Measurements from ENCODE around the gene CCDC127. TPM values are rescaled to one million over a fixed set of nuclear protein-coding genes. Genes with fewer than 3 reads are reported as not detected.
A peak's percentile ranks its signal among the peaks of the same experiment; 100 is the strongest.

Gene CCDC127
- total RNA-seq, 1 donor = 4.3 TPM

GRCh38 chr5:155651-156410 is 62.1 kb downstream of the CCDC127 start:
- no peak overlapping the region for H3K4me3 ChIP-seq (ENCODE audit: insufficient read depth, low read length)
- H3K27ac ChIP-seq (ENCODE audit: low read depth, low read length) = no peak overlapping the region
- no peaks in the 10 kb centered on the region for H3K27me3 ChIP-seq (ENCODE audit: insufficient read depth, low read length)
- H3K4me1 ChIP-seq (ENCODE audit: insufficient read depth, low read length) = peaks cover 32% of the 10 kb centered on the region
- no peaks in the 10 kb centered on the region for H4K20me1 ChIP-seq (ENCODE audit: insufficient read depth, low read length)
- no peaks in the 10 kb centered on the region for H3K79me2 ChIP-seq (ENCODE audit: insufficient read depth, low read length)
- H3K36me3 ChIP-seq (ENCODE audit: insufficient read depth, low read length) = no peaks in the 10 kb centered on the region
- H2AFZ ChIP-seq (ENCODE audit: low read length) = no peak overlapping the region
- TF ChIP-seq, protein P1, sequence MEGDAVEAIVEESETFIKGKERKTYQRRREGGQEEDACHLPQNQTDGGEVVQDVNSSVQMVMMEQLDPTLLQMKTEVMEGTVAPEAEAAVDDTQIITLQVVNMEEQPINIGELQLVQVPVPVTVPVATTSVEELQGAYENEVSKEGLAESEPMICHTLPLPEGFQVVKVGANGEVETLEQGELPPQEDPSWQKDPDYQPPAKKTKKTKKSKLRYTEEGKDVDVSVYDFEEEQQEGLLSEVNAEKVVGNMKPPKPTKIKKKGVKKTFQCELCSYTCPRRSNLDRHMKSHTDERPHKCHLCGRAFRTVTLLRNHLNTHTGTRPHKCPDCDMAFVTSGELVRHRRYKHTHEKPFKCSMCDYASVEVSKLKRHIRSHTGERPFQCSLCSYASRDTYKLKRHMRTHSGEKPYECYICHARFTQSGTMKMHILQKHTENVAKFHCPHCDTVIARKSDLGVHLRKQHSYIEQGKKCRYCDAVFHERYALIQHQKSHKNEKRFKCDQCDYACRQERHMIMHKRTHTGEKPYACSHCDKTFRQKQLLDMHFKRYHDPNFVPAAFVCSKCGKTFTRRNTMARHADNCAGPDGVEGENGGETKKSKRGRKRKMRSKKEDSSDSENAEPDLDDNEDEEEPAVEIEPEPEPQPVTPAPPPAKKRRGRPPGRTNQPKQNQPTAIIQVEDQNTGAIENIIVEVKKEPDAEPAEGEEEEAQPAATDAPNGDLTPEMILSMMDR (IDR thresholded peaks at IDR 0.05; ENCODE audit: extremely low read depth, low read depth, low read length) = no peak
- H3K9me3 ChIP-seq (ENCODE audit: low read depth, low read length) = no peaks in the 10 kb centered on the region
- H3K4me2 ChIP-seq (ENCODE audit: insufficient read depth, low read length) = no peak overlapping the region
- peak; percentile 53 for DNase-seq (ENCODE audit: insufficient read length, low spot score, missing footprints)

- Histone ChIP-seq H3K9me3 (ENCODE audit: low read depth, low read length) (no peaks in the 10 kb centered on the region), H3K27ac (ENCODE audit: low read depth, low read length) (no peak overlapping the region), H2AFZ (ENCODE audit: low read length) (no peak overlapping the region), H3K4me1 (ENCODE audit: insufficient read depth, low read length) (peaks cover 22% of the 10 kb centered on the region), H3K4me3 (ENCODE audit: insufficient read depth, low read length) (no peak overlapping the region), H3K79me2 (ENCODE audit: insufficient read depth, low read length) (no peaks in the 10 kb centered on the region), H3K36me3 (ENCODE audit: insufficient read depth, low read length) (no peaks in the 10 kb centered on the region), H3K4me2 (ENCODE audit: insufficient read depth, low read length) (no peak overlapping the region), H4K20me1 (ENCODE audit: insufficient read depth, low read length) (no peaks in the 10 kb centered on the region), H3K27me3 (ENCODE audit: insufficient read depth, low read length) (no peaks in the 10 kb centered on the region)
- TF ChIP-seq, protein P1 (IDR thresholded peaks at IDR 0.05; ENCODE audit: extremely low read depth, low read depth, low read length) = no peak
- no peak for DNase-seq (ENCODE audit: insufficient read length, low spot score, missing footprints)
These were observed 63.1 kb downstream of the CCDC127 start for GRCh38 chr5:154826-155225.

DNA sequence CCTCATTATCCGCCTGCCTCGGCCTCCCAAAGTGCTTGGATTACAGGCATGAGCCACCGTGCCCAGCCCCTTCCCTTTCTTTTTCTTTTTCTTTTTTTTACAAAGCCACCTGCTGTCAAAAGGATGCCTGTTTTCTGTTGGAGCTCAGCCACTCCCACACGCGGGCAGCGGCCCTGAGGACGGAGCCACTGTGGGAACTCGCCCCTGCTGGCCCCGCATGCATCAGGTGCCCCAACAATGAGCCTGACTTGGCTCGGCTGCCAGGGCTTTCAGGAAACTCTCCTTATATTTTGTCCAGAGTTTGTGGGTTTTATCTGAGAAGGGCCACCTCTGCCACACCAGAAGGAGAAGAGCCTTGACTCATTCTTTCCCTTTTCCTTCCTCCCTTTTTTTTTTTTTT is 63.7 kb downstream of the CCDC127 start:
- H4K20me1 ChIP-seq (ENCODE audit: insufficient read depth, low read length) = no peaks in the 10 kb centered on the region
- TF ChIP-seq, protein P1 (IDR thresholded peaks at IDR 0.05; ENCODE audit: extremely low read depth, low read depth, low read length) = no peak

GRCh38 chr5:153256-153655 is 64.7 kb downstream of the CCDC127 start:
- Histone ChIP-seq H3K4me1 (ENCODE audit: insufficient read depth, low read length) (peaks cover 9% of the 10 kb centered on the region), H4K20me1 (ENCODE audit: insufficient read depth, low read length) (no peaks in the 10 kb centered on the region), H3K79me2 (ENCODE audit: insufficient read depth, low read length) (no peaks in the 10 kb centered on the region), H3K36me3 (ENCODE audit: insufficient read depth, low read length) (no peaks in the 10 kb centered on the region), H3K27me3 (ENCODE audit: insufficient read depth, low read length) (no peaks in the 10 kb centered on the region), H3K27ac (ENCODE audit: low read depth, low read length) (no peak overlapping the region), H3K9me3 (ENCODE audit: low read depth, low read length) (no peaks in the 10 kb centered on the region), H2AFZ (ENCODE audit: low read length) (peak overlapping the region; percentile 78), H3K4me2 (ENCODE audit: insufficient read depth, low read length) (peak overlapping the region; percentile 80), H3K4me3 (ENCODE audit: insufficient read depth, low read length) (peak overlapping the region; percentile 65)
- TF ChIP-seq, protein P1 (IDR thresholded peaks at IDR 0.05; ENCODE audit: extremely low read depth, low read depth, low read length) = no peak
- peak; percentile 90 for DNase-seq (ENCODE audit: insufficient read length, low spot score, missing footprints)

More for the DNA sequence above, 63.7 kb downstream of the CCDC127 start:
- H3K27me3 ChIP-seq (ENCODE audit: insufficient read depth, low read length) = no peaks in the 10 kb centered on the region
- no peak overlapping the region for H3K4me3 ChIP-seq (ENCODE audit: insufficient read depth, low read length)
- H3K79me2 ChIP-seq (ENCODE audit: insufficient read depth, low read length) = no peaks in the 10 kb centered on the region
- H2AFZ ChIP-seq (ENCODE audit: low read length) = no peak overlapping the region
- H3K4me2 ChIP-seq (ENCODE audit: insufficient read depth, low read length) = no peak overlapping the region
- no peak for DNase-seq (ENCODE audit: insufficient read length, low spot score, missing footprints)
- H3K36me3 ChIP-seq (ENCODE audit: insufficient read depth, low read length) = no peaks in the 10 kb centered on the region
- H3K4me1 ChIP-seq (ENCODE audit: insufficient read depth, low read length) = peaks cover 16% of the 10 kb centered on the region
- no peaks in the 10 kb centered on the region for H3K9me3 ChIP-seq (ENCODE audit: low read depth, low read length)
- H3K27ac ChIP-seq (ENCODE audit: low read depth, low read length) = no peak overlapping the region

Data from osteoblast (primary cell).